ENCODE measurements around the gene SKAP1.

Gene SKAP1

DNA sequence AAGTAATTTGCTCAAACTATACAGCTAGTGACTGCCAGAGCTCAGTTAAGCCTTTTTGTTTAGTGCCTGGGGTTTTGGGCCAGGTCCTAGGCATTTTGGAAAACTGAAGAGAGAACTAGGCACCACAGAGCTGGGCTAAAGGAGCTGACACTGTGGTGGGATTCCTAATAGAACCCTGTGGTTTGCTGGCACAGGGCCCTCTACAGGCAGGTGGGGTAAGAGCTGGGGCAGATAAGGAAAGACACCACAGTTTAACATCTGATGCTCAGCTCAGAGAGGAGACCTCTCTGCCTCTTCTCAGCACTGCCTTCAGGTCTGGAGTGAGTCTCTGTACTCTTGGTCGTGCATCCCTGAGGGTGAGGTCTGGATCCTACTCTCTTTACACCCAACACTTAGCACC, 201.3 kb downstream of the SKAP1 start:
- no peak overlapping the region for H3K4me3 ChIP-seq (ENCODE audit: low read length)
- no peak for DNase-seq (ENCODE audit: low read depth)
- TF ChIP-seq CTCF (conservative IDR thresholded peaks at IDR 0.05; ENCODE audit: low read length), result no peak

DNA sequence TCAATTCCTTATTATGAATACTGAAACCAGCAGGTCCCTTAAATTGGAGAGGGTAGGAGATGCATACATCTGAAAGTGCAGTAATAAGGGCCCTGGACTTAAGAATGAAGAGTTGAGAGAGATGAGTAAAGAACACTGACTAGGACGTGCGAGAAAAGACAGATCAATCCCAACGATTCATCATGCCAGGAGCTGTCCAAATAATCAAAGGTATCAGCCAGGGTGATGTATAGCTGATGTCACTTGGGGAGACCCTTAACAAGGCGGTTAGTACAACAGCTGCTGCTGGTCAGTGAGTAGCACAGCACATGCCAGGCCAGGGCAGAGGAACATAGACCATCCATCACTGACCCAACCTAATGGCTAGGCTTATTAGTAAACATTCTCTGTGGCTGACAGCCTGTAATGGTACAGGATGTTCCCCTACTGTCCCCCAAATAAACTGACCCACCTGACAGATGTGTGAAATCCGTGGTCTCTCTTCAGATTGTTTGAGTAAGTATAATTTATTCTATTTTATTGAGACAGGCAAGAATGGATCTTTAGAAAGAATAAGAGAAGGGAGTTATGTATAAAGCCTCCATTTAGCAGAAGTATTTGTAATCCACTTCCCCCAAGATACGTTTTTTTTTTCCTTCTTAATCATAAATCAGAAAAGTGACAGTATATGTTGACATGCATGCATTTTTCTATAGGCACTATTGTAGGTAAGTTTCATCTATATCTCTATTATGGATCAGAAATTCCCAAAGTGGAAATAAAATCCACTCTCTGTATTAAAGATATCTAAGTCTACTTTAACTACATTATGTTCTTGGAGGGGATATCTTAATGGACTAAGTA, 204.1 kb downstream of the SKAP1 start:
- H3K4me3 ChIP-seq (ENCODE audit: low read length), result no peak overlapping the region
- DNase-seq (ENCODE audit: low read depth), result no peak
- TF ChIP-seq CTCF (conservative IDR thresholded peaks at IDR 0.05; ENCODE audit: low read length), result no peak

- DNase-seq (ENCODE audit: low read depth), result no peak
- H3K4me3 ChIP-seq (ENCODE audit: low read length), result no peak overlapping the region
- no peak for TF ChIP-seq CTCF (conservative IDR thresholded peaks at IDR 0.05; ENCODE audit: low read length)
Measured at GRCh38 chr17:48223945-48224344, 206.1 kb downstream of the SKAP1 start.

DNA sequence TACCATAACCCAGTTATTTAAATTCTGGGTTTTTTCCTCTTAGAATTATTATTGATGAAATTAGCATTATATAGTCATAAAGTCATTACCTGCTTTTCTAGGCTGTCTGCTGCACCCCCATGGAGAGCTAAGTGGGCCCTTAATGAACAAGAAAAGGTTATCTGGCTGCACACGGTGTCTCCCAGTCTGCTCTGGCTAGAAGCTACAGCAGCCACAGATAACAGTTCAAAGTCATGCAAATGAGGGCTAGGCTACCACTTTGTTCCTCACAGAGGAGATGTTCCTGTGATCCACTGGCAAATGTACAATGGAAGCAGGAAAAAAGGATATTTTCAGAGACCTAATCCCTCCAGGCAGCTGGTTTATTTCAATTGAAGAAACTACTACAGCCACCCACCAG, 210.4 kb downstream of the SKAP1 start:
- H3K4me3 ChIP-seq (ENCODE audit: low read length), result no peak overlapping the region
- no peak for DNase-seq (ENCODE audit: low read depth)
- no peak for TF ChIP-seq CTCF (conservative IDR thresholded peaks at IDR 0.05; ENCODE audit: low read length)

GRCh38 chr17:48215583-48216139, 214.4 kb downstream of the SKAP1 start:
- H3K4me3 ChIP-seq (ENCODE audit: low read length), result no peak overlapping the region
- peak; percentile 69 for TF ChIP-seq CTCF (conservative IDR thresholded peaks at IDR 0.05; ENCODE audit: low read length)
- DNase-seq (ENCODE audit: low read depth), result peak; percentile 46

DNA sequence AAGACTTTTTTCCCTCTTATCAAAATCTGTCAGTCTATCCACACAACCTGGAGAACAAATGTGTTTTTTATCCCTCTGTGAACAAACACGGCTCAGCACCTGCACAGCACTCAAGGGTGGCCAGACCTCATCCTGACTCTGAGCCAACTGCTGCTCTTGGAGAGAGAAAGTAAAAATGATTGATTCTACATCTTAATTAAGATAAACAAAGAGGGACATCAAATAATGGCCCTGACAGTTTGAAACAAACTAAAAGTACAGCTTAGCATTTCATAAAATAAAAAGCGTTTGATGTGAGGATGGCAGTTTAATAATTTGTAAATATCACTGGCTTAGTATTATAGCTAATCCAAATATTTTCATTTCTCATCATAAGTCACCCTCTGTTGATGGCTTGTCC, 216.2 kb downstream of the SKAP1 start:
- no peak overlapping the region for H3K4me3 ChIP-seq (ENCODE audit: low read length)
- TF ChIP-seq CTCF (conservative IDR thresholded peaks at IDR 0.05; ENCODE audit: low read length), result no peak
- no peak for DNase-seq (ENCODE audit: low read depth)

- H3K4me3 ChIP-seq (ENCODE audit: low read length), result no peak overlapping the region
- TF ChIP-seq CTCF (conservative IDR thresholded peaks at IDR 0.05; ENCODE audit: low read length), result no peak
- DNase-seq (ENCODE audit: low read depth), result no peak
Measured at GRCh38 chr17:48211787-48212186, 218.2 kb downstream of the SKAP1 start.
